GM21717 (cell line): ENCODE results near the gene UBR4.
"Not testable (repeated sequence)": the region's sequence is repeated elsewhere in the genome, so short reads cannot be mapped to it uniquely, and the experiment has no call there.

Experiments used
- ATAC-seq: cut with Tn5 transposase; IDR thresholded peaks from one replicate; pipeline ENCODE4 v1.9.1; 2021; ENCODE audit warnings: mild to moderate bottlenecking, moderate library complexity; ENCODE audit not compliant: unreplicated experiment

The UBR4 gene

DNA sequence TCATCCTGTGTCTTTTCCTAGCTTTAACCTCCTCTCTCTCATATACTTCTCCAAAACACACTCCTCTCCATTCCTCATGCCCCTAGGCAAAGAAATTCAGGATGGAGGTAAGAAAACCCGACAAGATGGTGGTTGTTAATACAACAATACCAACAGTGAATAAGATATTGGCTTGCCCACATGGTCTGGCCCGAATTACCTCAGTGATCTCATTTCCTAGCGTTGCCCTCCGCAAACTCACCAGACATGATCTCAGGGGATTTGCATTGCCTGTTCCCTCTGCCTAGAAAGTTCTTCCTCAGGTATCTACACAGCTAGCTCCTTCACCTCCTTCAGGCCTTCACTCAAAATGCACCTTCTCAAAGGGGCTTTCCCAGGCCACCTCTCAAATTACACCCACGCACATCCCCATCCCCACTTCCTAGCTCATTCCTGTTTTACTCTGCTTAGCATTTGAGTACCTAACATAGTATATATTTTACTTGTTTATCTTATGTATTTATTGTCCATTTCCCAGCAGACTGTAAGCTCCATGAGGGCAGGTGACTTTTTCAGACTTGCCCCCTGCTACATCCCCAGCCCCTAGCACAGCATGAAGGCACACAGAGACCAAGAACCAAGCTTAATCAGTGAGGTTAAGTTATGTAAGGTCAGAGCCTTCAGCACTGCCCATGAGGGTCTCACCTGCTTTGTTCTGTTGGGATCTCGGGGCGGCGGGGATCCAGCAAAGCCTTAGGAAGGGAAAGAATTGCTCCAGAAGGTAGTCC is 10.2 kb upstream of the UBR4 start:
- ATAC-seq, result no peak

DNA sequence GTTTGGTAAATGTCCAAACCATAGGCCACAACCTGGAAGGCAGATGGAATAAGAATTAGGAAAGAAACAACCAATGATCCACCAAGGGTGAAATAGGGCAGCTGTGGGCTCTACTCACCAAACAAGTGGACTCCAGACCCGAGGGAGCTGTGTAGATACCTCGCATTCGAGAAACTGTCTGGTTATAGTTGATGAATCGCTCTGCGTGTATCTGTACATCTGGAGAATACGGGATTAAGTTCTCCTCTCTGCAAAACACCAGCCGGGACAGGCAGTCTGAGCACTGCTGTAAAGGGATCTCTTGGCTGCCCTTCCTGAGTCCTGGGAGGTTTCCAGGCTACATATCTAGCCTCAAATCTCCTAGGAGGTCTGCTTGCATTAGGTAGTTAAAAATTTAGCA is 9.4 kb upstream of the UBR4 start:
- ATAC-seq, result no peak

DNA sequence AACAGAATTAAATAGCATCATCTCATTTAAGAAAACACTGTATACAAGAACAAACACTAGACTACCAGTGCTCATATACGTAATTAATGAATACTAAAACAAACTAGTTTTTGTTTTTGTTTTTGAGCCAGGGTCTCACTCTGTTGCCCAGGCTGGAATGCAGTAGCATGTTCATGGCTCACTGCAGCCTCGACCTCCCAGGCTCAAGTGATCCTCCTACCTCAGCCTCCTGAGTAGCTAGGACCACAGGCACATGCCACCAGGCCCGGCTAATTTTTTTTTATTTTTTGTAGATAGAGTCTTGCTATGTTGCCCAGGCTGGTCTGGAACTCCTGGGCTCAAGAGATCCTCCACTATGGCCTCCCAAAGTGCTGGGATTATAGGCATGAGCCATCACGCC is 6.5 kb upstream of the UBR4 start:
- not testable (repeated sequence) for ATAC-seq

DNA sequence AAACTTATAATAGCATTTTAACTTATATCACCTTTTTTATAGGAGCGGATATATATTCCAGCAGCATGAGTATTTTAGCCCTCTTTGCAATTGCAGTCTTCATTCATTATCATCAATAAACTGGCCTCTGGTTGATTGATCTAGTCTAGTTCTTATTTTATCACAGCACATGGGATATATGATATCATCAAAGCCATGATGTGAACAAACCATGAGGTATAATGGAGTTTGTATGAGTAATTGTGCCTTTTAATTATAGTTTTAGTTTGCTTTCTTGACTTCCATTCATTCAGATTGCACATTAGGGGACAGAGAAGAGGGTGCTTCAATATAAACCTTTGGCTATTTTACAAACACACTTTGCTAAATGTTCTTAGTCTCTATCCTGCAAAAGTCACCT is 3.5 kb upstream of the UBR4 start:
- no peak for ATAC-seq

DNA sequence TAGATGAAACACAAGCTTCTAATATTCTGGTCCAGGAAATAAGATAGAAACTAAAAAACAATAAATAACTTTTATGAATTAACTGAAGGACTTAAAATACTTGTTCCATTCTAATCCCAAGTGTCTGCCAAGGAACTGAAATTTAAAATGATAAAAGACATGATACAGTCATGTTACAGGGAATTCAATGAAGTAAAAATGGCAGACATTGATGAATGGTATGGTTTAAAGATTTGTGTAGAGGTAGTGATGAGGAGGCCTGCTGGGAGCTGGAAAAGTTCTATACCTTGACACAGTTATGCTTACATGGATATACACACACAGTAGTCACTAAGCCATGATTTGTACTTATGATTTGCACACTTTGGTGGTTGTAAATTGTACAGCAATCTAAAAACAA is 2.1 kb upstream of the UBR4 start:
- ATAC-seq, result no peak

DNA sequence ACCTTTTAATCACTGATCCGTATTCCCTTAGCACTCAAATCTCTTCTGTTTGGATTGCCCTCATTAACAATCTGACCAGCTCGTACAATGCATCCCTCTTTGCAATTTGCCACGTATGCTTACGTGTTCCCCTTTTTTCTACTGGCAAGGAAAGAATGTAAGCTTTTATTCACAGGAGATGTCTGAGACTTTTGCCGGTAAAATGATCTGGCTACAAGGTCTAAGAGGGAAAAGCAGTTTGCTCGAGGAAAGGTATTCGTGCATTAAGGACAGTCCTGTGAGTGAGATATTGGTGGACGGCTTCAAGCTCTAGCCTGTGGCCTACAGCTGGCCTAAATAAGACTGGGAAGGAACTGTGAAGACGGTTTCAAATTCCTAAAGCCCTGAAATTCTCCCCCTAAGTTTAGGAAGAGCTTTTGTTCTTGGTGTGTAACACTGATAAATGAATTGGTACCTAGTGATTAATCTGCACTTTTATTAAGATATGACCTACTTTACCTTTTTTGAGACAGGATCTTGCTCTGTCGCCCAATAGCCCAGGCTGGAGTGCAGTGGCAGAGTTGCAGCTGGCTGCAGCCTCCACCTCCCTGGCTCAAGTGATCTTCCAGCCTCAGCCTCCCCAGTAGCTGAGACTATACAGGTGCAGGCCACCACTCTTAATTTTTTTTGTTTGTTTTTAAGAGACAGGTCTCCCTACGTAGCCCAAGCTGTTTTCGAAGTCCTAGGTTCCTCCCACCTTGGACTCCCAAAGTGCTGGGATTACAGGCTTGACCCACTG is 895 bp upstream of the UBR4 start:
- ATAC-seq, result no peak

GRCh38 chr1:19209439-19209989 is 552 bp downstream of the UBR4 start:
- peak; percentile 49 for ATAC-seq

- ATAC-seq, result no peak
These were observed 1.2 kb downstream of the UBR4 start for GRCh38 chr1:19208710-19209438.

DNA sequence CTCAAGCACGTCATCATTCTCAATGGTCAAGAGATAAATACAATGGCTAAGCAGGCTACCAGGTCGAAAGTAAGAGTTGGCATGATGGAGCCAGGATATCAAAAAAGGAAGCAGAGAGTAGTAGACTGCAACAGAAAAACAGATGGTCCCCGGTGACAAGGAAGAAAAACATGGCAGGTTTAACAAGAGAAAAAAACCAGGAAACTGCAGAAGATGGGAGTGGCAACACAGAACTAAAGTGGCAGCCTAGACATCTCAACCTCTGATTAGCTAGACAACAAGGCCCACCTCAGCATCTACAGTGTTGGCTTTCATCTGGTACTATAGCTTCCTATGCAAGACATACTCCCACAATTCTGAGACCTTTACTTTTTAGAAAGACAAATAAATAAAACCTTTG is 3.1 kb downstream of the UBR4 start:
- ATAC-seq, result no peak

- no peak for ATAC-seq
These were observed 4.2 kb downstream of the UBR4 start for GRCh38 chr1:19205845-19206244.

DNA sequence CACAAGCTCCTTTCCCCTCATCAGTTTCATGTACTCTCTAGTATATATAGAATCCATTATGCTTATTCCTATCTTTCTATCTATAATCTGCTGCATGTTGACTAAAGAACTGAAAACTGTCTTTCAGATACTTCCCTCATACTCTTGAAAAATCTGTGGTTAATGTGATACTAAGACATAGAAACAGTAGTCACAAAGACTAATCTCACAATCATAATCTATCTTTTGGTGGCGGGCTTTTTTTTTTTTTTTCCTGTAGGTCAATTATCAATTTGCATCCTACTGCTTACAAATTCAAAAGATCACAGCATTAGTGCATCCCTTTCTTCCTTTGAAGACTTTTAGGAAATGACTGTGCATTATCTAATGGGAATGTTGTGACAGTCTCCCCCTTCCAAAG is 4.7 kb downstream of the UBR4 start:
- ATAC-seq, result no peak

DNA sequence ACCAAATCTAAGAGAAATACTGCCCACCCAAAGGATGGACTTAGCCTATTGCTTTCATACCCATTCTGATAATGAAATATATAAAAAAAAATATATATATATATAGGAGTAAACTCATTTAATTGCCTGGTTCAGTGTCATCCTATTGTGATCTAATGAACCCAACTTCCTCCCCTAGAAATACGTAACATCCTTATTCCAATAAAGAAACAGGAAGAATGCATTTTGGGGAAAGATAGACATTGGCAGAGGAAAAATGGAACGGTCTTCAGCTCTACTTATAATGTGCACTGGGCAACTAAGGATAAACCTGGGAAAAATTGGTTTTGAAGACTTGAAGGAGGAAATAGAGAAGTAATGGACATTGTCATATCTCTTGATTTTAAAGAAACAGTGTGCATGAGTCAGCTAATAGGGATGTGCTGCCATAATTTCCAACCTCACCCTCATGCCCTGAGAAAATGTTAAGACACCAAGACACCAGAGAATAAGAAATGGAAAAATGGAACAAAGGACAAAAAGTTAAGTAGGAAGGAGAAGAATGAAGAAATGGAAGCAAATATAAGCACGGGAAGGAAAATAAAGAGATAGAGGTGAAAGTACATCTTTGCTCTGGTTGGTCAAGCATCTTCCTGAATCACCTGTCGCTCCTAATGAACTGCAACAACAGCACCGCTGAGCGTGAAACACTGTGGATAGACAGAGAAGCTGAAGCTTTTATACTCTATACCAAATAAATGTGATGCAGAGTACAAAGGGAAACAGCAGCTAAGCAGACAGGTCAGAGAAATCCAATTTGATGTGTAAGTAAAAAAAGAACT is 5.4 kb downstream of the UBR4 start:
- ATAC-seq, result no peak

DNA sequence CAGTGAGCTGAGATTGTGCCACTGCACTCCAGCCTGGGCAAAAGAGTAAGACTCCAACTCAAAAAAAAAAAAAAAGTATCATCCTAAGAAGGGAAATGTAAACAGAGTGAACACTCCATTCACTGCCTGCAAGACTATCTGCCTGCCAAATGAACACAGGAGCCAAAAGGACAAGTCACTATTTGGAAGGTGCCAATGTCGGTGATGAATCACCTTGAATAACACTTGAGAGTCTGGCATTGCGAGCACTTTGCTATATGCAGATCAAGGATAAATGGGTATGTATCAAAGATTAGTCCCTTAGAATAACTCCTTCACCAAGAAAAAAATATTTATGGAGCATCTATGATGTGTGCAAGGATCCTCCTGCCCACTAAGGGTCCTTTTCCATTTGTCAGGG is 6.6 kb downstream of the UBR4 start:
- no peak for ATAC-seq

DNA sequence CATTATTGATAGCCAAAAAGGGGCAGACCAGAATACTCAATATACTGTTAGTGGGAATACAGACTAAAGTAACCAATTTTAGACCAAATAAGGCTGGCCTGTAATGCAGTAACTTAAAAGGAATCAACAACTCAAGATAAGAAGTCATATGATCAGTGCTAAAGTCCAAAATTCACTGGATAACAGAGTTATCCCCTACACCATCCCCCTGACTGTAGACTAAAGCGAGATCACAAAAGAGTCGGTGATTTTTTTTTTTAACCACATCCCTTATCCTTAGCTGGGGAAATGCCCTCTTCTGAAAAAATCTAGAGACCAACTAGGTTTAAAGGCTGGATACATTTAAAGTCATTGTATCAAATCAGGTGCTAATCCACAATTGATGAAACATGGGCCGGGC is 7.7 kb downstream of the UBR4 start:
- no peak for ATAC-seq

- no peak for ATAC-seq
These were observed 10.0 kb downstream of the UBR4 start for GRCh38 chr1:19199969-19200604.

DNA sequence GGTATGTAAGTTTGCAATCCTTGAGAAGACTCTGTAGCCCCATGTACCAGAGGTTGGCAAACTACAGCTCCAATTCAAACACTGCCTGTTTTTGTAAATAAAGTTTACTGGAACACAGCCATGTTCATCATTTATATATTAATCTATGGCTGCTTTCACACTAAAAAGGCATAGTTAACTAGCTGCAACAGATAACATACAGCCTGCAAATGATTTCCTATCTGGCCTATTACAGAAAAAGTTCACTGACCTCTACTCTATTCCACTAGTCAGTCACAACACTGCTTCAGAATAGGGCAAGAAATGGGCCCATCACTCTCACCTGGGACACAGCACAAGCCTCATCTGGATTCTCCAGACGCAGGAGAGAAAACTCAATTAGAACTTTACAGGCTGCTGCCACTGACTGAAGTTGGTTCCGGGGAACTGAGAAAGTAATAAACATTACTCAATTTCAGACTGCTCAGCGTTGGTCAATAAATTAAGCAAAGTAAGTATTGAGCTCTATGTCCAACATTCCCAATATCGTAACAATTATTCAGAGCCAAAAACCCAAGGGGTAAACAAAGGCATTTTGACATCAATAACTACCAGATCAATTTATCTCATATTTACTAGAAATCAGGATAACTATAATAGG is 10.6 kb downstream of the UBR4 start:
- ATAC-seq, result no peak

DNA sequence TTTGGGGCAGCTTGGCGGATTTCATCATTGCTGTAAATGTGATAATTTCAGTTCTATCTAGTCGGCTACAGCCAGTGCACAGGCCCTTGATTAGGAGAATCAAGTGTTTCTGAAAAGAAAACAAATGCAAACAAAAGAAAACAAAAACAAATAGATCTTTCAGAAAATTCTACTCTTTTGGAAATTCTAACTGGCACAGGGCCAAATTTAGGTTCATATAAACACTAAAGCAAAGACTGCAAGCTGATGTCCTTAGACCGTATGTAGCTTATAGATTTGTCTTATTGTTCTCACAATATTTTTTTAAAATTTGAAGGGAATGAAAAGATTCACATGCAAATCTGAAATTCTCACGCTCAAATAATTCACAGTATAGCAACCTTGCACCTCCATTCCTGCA is 11.2 kb downstream of the UBR4 start:
- ATAC-seq, result no peak

- ATAC-seq, result no peak
These were observed 12.2 kb downstream of the UBR4 start for GRCh38 chr1:19197845-19198244.

GRCh38 chr1:19196331-19196730 is 13.7 kb downstream of the UBR4 start:
- no peak for ATAC-seq

DNA sequence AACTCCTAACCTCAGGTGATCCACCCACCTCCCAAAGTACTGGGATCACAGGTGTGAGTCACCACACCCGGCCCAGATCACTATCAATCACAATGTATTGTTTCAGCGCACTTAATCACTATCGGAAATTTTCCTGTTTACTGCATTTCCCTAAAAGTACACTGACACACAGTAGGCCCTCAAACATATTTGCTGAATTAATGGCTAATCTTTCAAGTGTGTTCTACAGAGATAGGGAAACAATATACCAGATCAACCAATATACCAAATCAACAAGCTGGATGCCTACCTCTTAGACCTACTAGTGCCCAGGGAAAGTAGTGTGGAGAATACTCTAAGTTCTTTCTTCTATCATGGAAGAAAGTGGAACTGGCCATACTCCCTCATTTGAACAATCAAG is 17.1 kb downstream of the UBR4 start:
- ATAC-seq, result no peak
